Liver (tissue), 9 donors: ENCODE data around the gene IQSEC1. TPM values are rescaled to one million over a fixed set of nuclear protein-coding genes. Genes with fewer than 3 reads are reported as not detected.

ENCODE experiments used
- DNase-seq: peaks from one replicate; pipeline ENCODE4 v3.0.0-alpha.2; 2017; ENCODE audit warnings: low spot score
- H3K27ac ChIP-seq, 2 donors: one replicate each; pipeline ENCODE4 v1.7.0; 2013; ENCODE audit warnings: inconsistent platforms in 2 of 2, low read length in 2 of 2, control low read depth in 1 of 2, low read depth in 1 of 2, mild to moderate bottlenecking in 1 of 2
- H3K27me3 ChIP-seq, 4 donors: one replicate each; pipeline versions ENCODE4 v1.6.1 to v1.7.0; 2013; ENCODE audit warnings: low read length in 3 of 4, inconsistent platforms in 1 of 4, mild to moderate bottlenecking in 1 of 4, moderate library complexity in 1 of 4; ENCODE audit not compliant: control insufficient read depth in 4 of 4, insufficient read depth in 4 of 4
- H3K36me3 ChIP-seq, 4 donors: one replicate each; pipeline versions ENCODE4 v1.6.1 to v1.7.0; 2013; ENCODE audit warnings: low read length in 3 of 4, mild to moderate bottlenecking in 3 of 4, low read depth in 1 of 4, moderate library complexity in 1 of 4; ENCODE audit not compliant: control insufficient read depth in 4 of 4, insufficient read depth in 3 of 4
- H3K4me1 ChIP-seq, 4 donors: one replicate each; pipeline versions ENCODE4 v1.6.1 to v1.7.0; 2013; ENCODE audit warnings: low read length in 3 of 4, mild to moderate bottlenecking in 3 of 4, moderate library complexity in 1 of 4; ENCODE audit not compliant: control insufficient read depth in 4 of 4, insufficient read depth in 4 of 4
- H3K4me3 ChIP-seq, 3 donors: one replicate each; pipeline versions ENCODE4 v1.6.1 to v1.7.0; 2013; ENCODE audit warnings: low read length in 3 of 3, control low read depth in 1 of 3, low read depth in 1 of 3, mild to moderate bottlenecking in 1 of 3
- H3K9ac ChIP-seq, 2 donors: one replicate each; pipeline ENCODE4 v1.7.0; 2013; ENCODE audit warnings: low read length in 2 of 2, mild to moderate bottlenecking in 2 of 2, moderate library complexity in 2 of 2, control low read depth in 1 of 2, low read depth in 1 of 2
- H3K9me3 ChIP-seq, 4 donors: one replicate each; pipeline versions ENCODE4 v1.6.1 to v1.7.0; 2013; ENCODE audit warnings: low read length in 3 of 4; ENCODE audit not compliant: control insufficient read depth in 4 of 4
- ATF3 ChIP-seq: IDR thresholded peaks from 2 replicates; pipeline ENCODE4 v1.6.1; 2016; ENCODE audit warnings: antibody characterized with exemption
- CTCF ChIP-seq: fragments of 150-350 bp; IDR thresholded peaks from 2 replicates; pipeline ENCODE4 v1.5.1; 2017; ENCODE audit warnings: improper control_type of control experiment, low read depth, low read length; ENCODE audit not compliant: missing input control
- EGR1 ChIP-seq, 2 donors: IDR thresholded peaks; 2 replicates each; pipeline ENCODE4 v1.6.1; 2016 to 2018; ENCODE audit warnings: antibody characterized with exemption in 2 of 2, low read depth in 2 of 2
- FOXA1 ChIP-seq: IDR thresholded peaks from 2 replicates; pipeline ENCODE4 v1.6.1; 2016; ENCODE audit warnings: antibody characterized with exemption
- GABPA ChIP-seq, 2 donors: IDR thresholded peaks in 1 of 2; conservative IDR thresholded peaks in 1 of 2; 2 replicates each; pipeline ENCODE4 v1.6.1; 2016; ENCODE audit warnings: antibody characterized with exemption in 2 of 2, mild to moderate bottlenecking in 1 of 2, moderate library complexity in 1 of 2
- HNF4A ChIP-seq, 2 donors: conservative IDR thresholded peaks; 2 replicates each; pipeline ENCODE4 v1.6.1; 2016; ENCODE audit warnings: antibody characterized with exemption in 2 of 2, mild to moderate bottlenecking in 2 of 2
- JUND ChIP-seq, 2 donors: IDR thresholded peaks; 2 replicates each; pipeline ENCODE4 v1.6.1; 2016; ENCODE audit warnings: antibody characterized with exemption in 2 of 2
- MAX ChIP-seq: IDR thresholded peaks from 2 replicates; pipeline ENCODE4 v1.6.1; 2016; ENCODE audit warnings: antibody characterized with exemption
- NR2F2 ChIP-seq: IDR thresholded peaks from 2 replicates; pipeline ENCODE4 v1.6.1; 2016; ENCODE audit warnings: antibody characterized with exemption
- RAD21 ChIP-seq, 2 donors: IDR thresholded peaks; 2 replicates each; pipeline ENCODE4 v1.6.1; 2016; ENCODE audit warnings: antibody characterized with exemption in 2 of 2, mild to moderate bottlenecking in 2 of 2
- SP1 ChIP-seq: IDR thresholded peaks from 2 replicates; pipeline ENCODE4 v1.6.1; 2018; ENCODE audit warnings: antibody characterized with exemption, mild to moderate bottlenecking
- TAF1 ChIP-seq: conservative IDR thresholded peaks from 2 replicates; pipeline ENCODE4 v1.6.1; 2016; ENCODE audit warnings: antibody characterized with exemption, mild to moderate bottlenecking
- YY1 ChIP-seq: IDR thresholded peaks from 2 replicates; pipeline ENCODE4 v1.6.1; 2016; ENCODE audit warnings: antibody characterized with exemption, mild to moderate bottlenecking
- ZBTB33 ChIP-seq: IDR thresholded peaks from 2 replicates; pipeline ENCODE4 v1.6.1; 2016; ENCODE audit warnings: antibody characterized with exemption
- WGBS: extraction: QIAGEN DNeasy Blood & Tissue Kit; methylation state at CpG from one replicate; pipeline ENCODE4 v1.1.7; 2013; 5-methylcytosine and 5-hydroxymethylcytosine counted together
- polyA plus RNA-seq, 2 donors: library from polyadenylated mRNA; stranded (reverse) in 1 of 2; unstranded in 1 of 2; fragments of 200-250 nt in 1 of 2; fragments of >200 nt in 1 of 2; fragmentation: Nextera tagmentation in 1 of 2; extraction: Ambion mirVana in 1 of 2; gene quantifications; one replicate each; pipeline versions ENCODE4 v1.2.1 to v1.2.3, GENCODE V29; 2013 to 2015
- total RNA-seq, 2 donors: library from RNA; depleted of rRNA; stranded (reverse); fragments of >200 nt; gene quantifications; one replicate each; pipeline ENCODE4 v1.2.3, GENCODE V29; 2014
- donor health status: healthy.
- donor health status: healthy.
- donor health status: healthy.
- donor health status: healthy.
- donor health status: healthy.

IQSEC1 gene
- total and polyA plus RNA-seq, 4 donors = 12.7 to 56.0 (median 36.2) TPM

GRCh38 chr3:13077431-13078162, 4.4 kb upstream of the IQSEC1 start:
- Histone ChIP-seq H3K9ac (no peak overlapping the region), H3K36me3 (no peaks in the 10 kb centered on the region), H3K4me3 (no peak overlapping the region), H3K27ac (no peak overlapping the region), H3K4me1 (no peaks in the 10 kb centered on the region), H3K27me3 (no peaks in the 10 kb centered on the region), H3K9me3 (no peaks in the 10 kb centered on the region)
- no peak for DNase-seq
- no peak for TF ChIP-seq FOXA1
- no peak for TF ChIP-seq SP1
- no peak for TF ChIP-seq ZBTB33
- TF ChIP-seq JUND (IDR thresholded peaks at IDR 0.05) = no peak
- TF ChIP-seq GABPA (IDR thresholded peaks at IDR 0.05 in 1 of 2, conservative IDR thresholded peaks at IDR 0.05 in 1 of 2) = no peak
- no peak for TF ChIP-seq TAF1
- no peak for TF ChIP-seq EGR1 (IDR thresholded peaks at IDR 0.05; ENCODE audit: low read depth in 2 of 2)
- WGBS = 59% methylated on average over 21 of the region's 21 CpGs

- WGBS = 81% methylated on average over 9 of the region's 9 CpGs
- Histone ChIP-seq H3K27me3 (no peaks in the 10 kb centered on the region), H3K9me3 (no peaks in the 10 kb centered on the region), H3K4me1 (no peaks in the 10 kb centered on the region), H3K9ac (no peak overlapping the region), H3K4me3 (no peak overlapping the region), H3K36me3 (no peaks in the 10 kb centered on the region), H3K27ac (no peak overlapping the region)
- TF ChIP-seq ATF3 (no peak), HNF4A (conservative IDR thresholded peaks at IDR 0.05) (no peak), SP1 (no peak), NR2F2 (no peak), YY1 (no peak), JUND (IDR thresholded peaks at IDR 0.05) (no peak), FOXA1 (no peak), CTCF (no peak), MAX (no peak), ZBTB33 (no peak), EGR1 (IDR thresholded peaks at IDR 0.05; ENCODE audit: low read depth in 2 of 2) (no peak), RAD21 (IDR thresholded peaks at IDR 0.05) (no peak), TAF1 (no peak)
- DNase-seq = no peak
Measured at GRCh38 chr3:13075986-13076654, 2.9 kb upstream of the IQSEC1 start.
